Stimulated activated naive CD8-positive, alpha-beta T cell treated with anti-CD3 and anti-CD28 coated beads, Interleukin-15, Interleukin-2, amounts not matched to agents 100 U/mL and 50 U/mL, for 24 hours (primary cell): ENCODE measurements around the gene RPL13.
"Not testable (repeated sequence)": the region's sequence is repeated elsewhere in the genome, so short reads cannot be mapped to it uniquely, and the experiment has no call there.

Experiments used
- ATAC-seq: fragments of 150-1000 bp; cut with Tn5 transposase; one replicate; pipeline ENCODE4 v1.10.0; 2021
- DNase-seq: peaks from one replicate; pipeline ENCODE4 v3.0.0; 2021

Gene RPL13

DNA sequence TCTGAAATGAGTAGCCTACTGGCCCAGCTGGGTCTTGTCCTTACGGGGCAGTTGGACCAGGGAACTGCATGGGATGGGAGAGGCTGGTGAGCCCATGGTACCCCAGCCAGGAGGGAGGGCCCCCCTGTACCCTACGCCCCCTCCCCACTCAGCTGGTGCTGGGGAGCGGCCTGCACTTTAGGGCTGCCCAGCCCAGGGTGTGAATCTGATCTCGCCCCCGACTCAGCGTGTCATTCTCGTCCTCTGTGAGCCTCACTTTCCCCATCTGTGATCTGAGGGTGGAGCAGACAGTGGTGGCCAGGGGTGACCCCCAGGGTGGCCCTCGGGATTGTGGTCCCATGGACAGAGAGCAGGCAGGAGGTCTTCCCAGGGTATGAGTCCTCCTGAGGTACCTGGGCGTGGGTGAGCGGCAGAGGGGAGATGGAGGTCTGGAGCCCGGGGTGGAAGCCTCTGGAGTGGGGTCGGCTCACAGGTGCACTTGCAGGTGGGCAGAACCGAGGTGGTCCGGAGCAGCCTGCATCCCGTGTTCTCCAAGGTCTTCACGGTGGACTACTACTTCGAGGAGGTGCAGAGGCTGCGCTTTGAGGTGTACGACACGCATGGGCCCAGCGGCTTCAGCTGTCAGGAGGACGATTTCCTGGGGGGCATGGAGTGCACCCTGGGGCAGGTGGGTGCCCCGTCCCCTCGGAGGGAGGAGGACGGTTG, 16.7 kb downstream of the RPL13 start:
- DNase-seq (no peak), ATAC-seq (no peak)

DNA sequence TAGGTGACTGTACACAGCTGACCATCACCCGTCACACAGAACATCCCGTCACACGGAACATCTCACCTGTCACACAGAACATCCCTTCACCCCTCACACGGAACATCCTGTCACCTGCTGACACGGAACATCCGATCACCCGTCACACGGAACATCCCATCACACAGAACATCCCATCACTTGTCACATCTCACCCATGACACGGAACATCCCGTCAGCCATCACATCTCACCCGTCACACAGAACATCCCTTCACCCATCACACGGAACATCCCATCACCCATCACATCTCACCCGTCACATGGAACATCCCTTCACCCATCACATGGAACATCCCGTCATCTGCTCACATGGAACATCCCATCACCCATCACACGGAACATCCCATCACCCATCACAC, 18.9 kb downstream of the RPL13 start:
- no peak for DNase-seq
- no peak for ATAC-seq

- DNase-seq (no peak), ATAC-seq (no peak)
Observed at GRCh38 chr16:89581045-89581695, 20.7 kb downstream of the RPL13 start.

GRCh38 chr16:89581861-89582563, 21.5 kb downstream of the RPL13 start:
- ATAC-seq (no peak), DNase-seq (no peak)

- ATAC-seq, result no peak
Observed at GRCh38 chr16:89582614-89583196, 22.2 kb downstream of the RPL13 start.

DNA sequence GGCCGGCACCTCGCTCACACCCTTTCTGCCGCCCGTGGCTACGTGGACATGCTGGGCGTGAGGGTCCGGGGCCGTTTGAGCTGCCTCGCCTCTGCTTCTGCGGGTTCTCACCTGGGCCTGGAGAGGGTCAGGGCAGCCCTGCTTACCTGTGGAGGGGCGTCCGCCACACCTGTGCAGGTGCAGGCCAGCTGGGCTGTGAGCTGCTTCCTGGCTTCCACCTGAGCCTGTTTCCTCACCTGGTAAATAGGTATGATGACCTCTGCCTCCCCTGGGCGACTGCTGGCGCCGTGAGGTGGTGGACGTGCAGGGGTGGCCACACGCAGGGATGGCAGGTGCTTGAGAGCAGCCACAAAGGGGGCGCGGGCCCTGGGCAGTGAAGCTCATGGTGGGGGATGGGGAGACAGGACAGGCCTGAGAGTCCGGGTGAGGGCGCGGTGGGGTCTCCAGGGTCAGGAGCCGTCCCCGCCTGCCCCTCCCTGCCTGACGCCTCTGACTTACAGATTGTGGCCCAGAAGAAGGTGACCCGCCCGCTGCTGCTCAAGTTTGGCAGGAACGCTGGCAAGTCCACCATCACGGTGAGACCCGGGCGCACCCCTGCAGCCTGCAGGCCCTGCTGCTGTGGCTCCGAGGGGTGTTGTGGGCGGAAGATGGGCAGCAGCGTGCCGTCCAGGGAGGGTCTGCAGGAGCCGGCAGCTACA, 22.9 kb downstream of the RPL13 start:
- ATAC-seq, result no peak

More at GRCh38 chr16:89582614-89583196, 22.2 kb downstream of the RPL13 start:
- no peak for DNase-seq

GRCh38 chr16:89583895-89584644, 23.6 kb downstream of the RPL13 start:
- DNase-seq (no peak), ATAC-seq (peak; percentile 42)

More for the DNA sequence above, 22.9 kb downstream of the RPL13 start:
- no peak for DNase-seq

GRCh38 chr16:89584768-89585549, 24.5 kb downstream of the RPL13 start:
- ATAC-seq (no peak), DNase-seq (no peak)

DNA sequence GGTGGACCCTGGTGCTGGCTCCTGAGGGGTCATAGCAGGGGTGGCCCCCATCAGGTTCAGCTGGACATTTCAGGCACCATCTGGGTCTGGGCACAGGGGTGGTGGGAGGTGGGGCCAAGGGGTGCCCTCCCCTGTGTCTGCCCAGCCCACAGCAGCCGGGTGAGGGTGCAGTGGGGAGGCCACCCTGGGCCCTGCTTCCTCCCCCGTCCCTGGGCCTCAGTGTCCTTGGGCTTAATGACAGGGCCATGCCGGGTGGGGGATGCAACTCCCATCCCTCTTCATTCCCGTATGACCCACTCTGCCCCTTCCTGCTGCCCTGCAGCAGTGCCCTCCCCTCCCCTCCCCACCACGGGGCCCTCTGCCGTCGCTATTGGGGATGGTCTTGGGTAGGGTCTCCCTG, 25.7 kb downstream of the RPL13 start:
- no peak for ATAC-seq
- DNase-seq, result no peak

DNA sequence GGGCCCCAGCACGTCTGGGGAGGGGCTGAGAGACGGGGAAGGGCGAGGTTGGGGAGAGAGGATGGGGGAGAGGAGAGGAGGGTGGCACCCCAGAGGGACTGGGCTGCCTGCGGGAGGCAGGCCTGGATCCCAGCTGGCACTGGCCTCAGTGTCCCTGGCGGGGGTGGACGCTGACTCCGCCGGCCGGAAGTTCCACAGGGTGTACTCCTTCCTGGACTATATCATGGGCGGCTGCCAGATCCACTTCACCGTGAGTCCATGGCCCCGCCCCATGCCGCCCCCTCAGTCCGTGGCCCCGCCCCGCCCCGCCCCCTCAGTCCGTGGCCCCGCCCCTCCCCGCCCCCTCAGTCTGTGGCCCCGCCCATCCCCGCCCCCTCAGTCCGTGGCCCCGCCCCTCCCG, 26.4 kb downstream of the RPL13 start:
- ATAC-seq, result no peak
- DNase-seq, result no peak

GRCh38 chr16:89587676-89588075, 27.2 kb downstream of the RPL13 start:
- ATAC-seq, DNase-seq: not testable (repeated sequence)

DNA sequence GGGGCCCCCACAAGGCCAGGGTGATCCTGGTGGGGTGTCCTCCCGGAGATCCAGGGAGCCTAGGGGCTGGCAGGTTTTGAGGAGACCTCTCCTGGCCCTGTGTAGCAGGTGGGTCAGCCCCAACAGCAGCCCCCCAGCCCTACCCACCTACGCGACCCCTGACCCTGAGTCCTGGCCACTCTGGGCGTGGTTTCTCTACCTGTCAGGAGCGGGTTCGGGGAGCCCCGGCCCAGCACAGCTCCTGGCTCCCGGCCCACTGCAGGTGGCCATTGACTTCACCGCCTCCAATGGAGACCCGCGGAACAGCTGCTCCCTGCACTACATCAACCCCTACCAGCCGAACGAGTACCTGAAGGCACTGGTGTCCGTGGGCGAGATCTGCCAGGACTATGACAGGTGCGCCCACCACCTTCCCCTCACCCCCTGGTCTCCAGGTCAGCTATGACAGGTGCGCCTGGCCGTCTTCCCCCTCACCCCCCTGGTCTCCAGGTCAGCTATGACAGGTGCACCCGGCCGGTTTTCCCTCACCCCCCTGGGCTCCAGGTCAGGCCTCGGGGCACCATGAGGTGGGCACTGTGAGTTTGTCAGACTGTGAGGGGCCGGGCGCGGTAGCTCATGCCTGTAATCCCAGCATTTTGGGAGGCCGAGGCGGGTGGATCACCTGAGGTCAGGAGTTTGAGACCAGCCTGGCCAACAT, 28.1 kb downstream of the RPL13 start:
- DNase-seq (no peak), ATAC-seq (no peak)

DNA sequence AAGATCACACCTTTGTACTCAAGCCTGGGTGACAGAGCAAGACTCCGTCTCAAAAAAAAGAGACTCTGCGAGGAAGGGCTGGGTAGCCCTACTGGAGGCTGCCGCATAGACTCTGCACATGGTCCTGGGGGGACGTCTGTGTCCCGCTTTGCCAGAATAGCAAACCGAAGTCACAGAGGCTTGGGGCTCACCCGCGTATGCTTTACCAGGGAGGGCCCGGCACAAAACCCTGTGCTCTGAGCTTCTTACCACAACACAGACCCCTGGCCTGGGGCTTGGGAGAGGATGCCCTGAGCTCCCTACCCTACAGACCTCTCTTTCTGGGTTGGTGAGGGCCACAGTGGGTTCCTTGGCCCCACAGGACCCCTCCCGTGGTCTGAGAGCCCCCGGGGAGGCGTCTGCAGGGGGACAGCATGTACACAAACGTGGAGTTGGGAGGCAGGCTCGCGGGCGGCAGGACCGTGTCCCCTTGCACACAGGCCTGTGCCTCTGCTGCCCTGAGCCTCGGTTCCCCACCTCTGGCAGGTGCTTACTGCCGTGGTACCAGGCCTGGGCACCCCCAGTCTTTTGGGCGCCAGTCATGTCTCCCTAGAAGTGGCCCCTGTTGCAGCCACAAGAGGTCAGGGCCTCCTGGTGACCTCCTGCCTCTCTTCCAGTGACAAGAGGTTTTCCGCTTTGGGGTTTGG, 28.9 kb downstream of the RPL13 start:
- ATAC-seq, result no peak
- DNase-seq, result no peak

GRCh38 chr16:89593841-89594240, 33.4 kb downstream of the RPL13 start:
- DNase-seq (peak; percentile 9), ATAC-seq (no peak)

- DNase-seq (no peak), ATAC-seq (no peak)
Observed at GRCh38 chr16:89595330-89596060, 35.0 kb downstream of the RPL13 start.

GRCh38 chr16:89596061-89596689, 35.7 kb downstream of the RPL13 start:
- ATAC-seq (no peak), DNase-seq (no peak)

DNA sequence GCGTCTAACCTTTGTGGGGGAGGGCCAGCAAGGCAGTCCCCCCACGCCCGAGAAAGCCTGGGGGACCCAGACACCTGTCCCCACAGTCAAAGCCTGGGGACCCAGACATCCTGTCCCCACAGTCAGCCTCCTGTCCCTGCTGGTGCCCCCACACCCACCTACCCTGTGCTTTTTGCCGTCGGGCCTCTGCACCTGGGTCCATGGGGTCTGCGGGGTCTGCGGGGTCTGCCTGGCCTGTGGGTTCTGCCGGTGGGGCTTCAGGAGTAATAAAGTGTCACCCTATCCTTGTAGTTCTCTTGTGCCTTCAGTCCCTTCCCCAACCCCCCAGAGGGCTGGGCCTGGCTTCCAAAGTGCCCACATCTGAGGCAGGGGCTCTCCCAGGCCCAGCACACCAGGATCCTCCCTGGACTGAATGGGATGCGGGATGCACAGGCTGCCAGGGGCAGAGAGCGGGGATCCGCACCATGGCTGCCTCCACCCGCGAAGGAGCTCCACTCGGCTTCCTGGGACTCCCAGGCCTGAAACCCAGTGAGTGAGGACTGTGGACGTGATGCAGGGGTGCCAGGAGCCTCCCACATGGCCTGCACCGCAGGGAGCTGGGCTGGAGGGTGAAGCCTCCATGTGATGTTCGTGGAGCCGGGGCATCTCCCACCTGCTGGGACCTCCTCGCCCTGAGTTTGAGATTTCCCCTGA, 36.6 kb downstream of the RPL13 start:
- DNase-seq, result no peak

GRCh38 chr16:89598199-89598598, 37.7 kb downstream of the RPL13 start:
- ATAC-seq, result no peak
- no peak for DNase-seq

More for the DNA sequence above, 36.6 kb downstream of the RPL13 start:
- no peak for ATAC-seq
